ENCODE data around the gene C19orf67. TPM values are rescaled to one million over a fixed set of nuclear protein-coding genes. Genes with fewer than 3 reads are reported as not detected.

C19orf67 gene
- total and polyA plus RNA-seq, 2 donors from 2014 or later: not detected

DNA sequence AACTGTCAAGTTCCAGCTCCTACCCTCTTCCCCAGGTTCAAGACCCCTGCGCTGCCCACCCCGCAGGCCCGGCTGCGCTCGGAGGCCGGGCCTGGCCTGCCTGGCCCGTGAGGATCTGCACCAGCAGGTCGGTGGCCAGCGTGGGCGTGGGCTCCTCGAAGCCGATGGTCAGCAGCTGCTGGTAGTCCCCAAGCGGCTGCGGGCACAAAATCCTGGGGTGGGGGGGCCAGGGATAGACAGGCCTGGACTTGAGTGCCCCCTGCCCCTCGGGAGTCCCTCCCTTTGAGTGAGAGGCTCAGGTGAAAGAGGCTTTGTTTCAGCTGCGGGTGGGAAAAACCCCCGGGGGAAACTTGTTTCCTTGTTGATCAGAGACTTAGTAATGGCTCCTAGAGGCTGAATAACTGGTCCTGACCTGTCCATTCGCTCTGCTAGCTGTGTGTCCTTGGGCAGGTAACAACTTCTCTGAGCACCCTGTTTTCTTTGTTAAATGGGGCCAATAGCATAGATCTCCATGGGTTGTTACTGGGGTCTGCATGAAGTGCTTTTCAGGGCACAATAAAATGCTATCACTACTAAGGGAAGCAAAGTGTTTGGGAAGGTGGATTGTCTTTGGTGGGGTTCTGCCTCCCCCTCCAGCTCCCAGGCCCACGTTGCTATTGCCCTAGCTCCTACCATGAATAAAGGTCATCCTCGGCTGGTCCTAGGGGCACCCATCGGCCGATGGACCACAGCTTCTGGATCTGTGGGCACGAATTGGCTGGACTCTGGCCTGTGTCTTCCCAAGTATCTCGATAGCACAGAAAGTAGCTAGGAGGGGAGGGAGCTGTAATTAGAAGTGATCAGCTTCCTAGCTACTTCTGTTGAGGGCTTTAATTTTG lies 3.5 kb downstream of the C19orf67 start:
- Histone ChIP-seq H3K27me3 (ENCODE audit: control insufficient read depth, insufficient read depth, low read length) (no peaks in the 10 kb centered on the region), H3K27ac (ENCODE audit: low read depth in 2 of 2, low read length in 2 of 2) (peak overlapping the region; percentile 92 to 94), H3K36me3 (ENCODE audit: control insufficient read depth in 2 of 3, insufficient read depth in 3 of 3, low read length in 3 of 3) (no peaks in the 10 kb centered on the region), H3K4me3 (ENCODE audit: low read length in 3 of 3) (peak overlapping the region; percentile 68 to 85 (median 75)), H3K9me3 (ENCODE audit: control insufficient read depth in 2 of 3, insufficient read depth in 1 of 3, low read length in 3 of 3) (no peaks in the 10 kb centered on the region), H3K9ac (ENCODE audit: low read length in 3 of 3) (peak overlapping the region; percentile 0 to 90 (median 34)), H3K4me1 (ENCODE audit: control insufficient read depth in 2 of 3, insufficient read depth in 2 of 3, low read depth in 1 of 3, low read length in 3 of 3) (peaks cover 0 to 9% (median 4%) of the 10 kb centered on the region in 3 donors)
- intact Hi-C loops (cut with DNase I): no loop called here
- DNase-seq: peak in 2 of 5 donors; percentile 88 to 92
- no peak for FAIRE-seq
- TF ChIP-seq, protein P1, sequence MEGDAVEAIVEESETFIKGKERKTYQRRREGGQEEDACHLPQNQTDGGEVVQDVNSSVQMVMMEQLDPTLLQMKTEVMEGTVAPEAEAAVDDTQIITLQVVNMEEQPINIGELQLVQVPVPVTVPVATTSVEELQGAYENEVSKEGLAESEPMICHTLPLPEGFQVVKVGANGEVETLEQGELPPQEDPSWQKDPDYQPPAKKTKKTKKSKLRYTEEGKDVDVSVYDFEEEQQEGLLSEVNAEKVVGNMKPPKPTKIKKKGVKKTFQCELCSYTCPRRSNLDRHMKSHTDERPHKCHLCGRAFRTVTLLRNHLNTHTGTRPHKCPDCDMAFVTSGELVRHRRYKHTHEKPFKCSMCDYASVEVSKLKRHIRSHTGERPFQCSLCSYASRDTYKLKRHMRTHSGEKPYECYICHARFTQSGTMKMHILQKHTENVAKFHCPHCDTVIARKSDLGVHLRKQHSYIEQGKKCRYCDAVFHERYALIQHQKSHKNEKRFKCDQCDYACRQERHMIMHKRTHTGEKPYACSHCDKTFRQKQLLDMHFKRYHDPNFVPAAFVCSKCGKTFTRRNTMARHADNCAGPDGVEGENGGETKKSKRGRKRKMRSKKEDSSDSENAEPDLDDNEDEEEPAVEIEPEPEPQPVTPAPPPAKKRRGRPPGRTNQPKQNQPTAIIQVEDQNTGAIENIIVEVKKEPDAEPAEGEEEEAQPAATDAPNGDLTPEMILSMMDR (IDR thresholded peaks at IDR 0.05; ENCODE audit: borderline replicate concordance, extremely low read depth, insufficient read depth): no peak

GRCh38 chr19:14080887-14081796 lies 4.4 kb downstream of the C19orf67 start:
- intact Hi-C loops (cut with DNase I): no loop called here
- Histone ChIP-seq H3K9me3 (ENCODE audit: control insufficient read depth in 2 of 3, insufficient read depth in 1 of 3, low read length in 3 of 3) (no peaks in the 10 kb centered on the region), H3K4me3 (ENCODE audit: low read length in 3 of 3) (peak overlapping the region; percentile 75 to 88 (median 85)), H3K9ac (ENCODE audit: low read length in 3 of 3) (peak overlapping the region; percentile 79 to 95 (median 91)), H3K27ac (ENCODE audit: low read depth in 2 of 2, low read length in 2 of 2) (peak overlapping the region; percentile 92 to 94), H3K4me1 (ENCODE audit: control insufficient read depth in 2 of 3, insufficient read depth in 2 of 3, low read depth in 1 of 3, low read length in 3 of 3) (peaks cover 0 to 9% (median 4%) of the 10 kb centered on the region in 3 donors), H3K27me3 (ENCODE audit: control insufficient read depth, insufficient read depth, low read length) (no peaks in the 10 kb centered on the region), H3K36me3 (ENCODE audit: control insufficient read depth in 2 of 3, insufficient read depth in 3 of 3, low read length in 3 of 3) (no peaks in the 10 kb centered on the region)
- TF ChIP-seq, protein P1 (IDR thresholded peaks at IDR 0.05; ENCODE audit: borderline replicate concordance, extremely low read depth, insufficient read depth): no peak
- DNase-seq (peak; percentile 99 to 100 (median 100)), FAIRE-seq (peak; percentile 99)

DNA sequence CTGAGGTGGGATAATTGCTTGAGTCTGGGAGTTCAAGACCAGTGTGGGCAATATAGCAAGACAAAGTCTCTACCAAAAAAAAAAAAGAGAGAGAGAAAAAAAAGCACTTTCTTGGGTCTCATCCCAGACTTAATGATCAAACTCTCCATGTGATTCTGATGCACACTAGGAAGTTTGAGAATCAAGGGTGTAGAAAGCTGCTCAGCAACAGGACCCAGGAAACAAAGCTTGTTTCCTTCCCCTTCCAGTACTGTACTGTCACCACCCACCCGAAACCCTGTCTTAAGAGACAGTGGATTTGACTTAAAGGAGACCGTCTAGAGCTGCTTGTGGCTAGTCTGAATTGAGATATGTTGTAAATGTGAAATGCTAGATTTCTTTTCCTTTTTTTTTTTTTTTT lies 7.2 kb downstream of the C19orf67 start:
- Histone ChIP-seq H3K9ac (ENCODE audit: low read length in 3 of 3) (no peak overlapping the region), H3K27me3 (ENCODE audit: control insufficient read depth, insufficient read depth, low read length) (no peaks in the 10 kb centered on the region), H3K27ac (ENCODE audit: low read depth in 2 of 2, low read length in 2 of 2) (no peak overlapping the region), H3K9me3 (ENCODE audit: control insufficient read depth in 2 of 3, insufficient read depth in 1 of 3, low read length in 3 of 3) (no peaks in the 10 kb centered on the region), H3K36me3 (ENCODE audit: control insufficient read depth in 2 of 3, insufficient read depth in 3 of 3, low read length in 3 of 3) (no peaks in the 10 kb centered on the region), H3K4me3 (ENCODE audit: low read length in 3 of 3) (no peak overlapping the region), H3K4me1 (ENCODE audit: control insufficient read depth in 2 of 3, insufficient read depth in 2 of 3, low read depth in 1 of 3, low read length in 3 of 3) (peaks cover 2 to 14% (median 4%) of the 10 kb centered on the region in 3 donors)
- intact Hi-C loops (cut with DNase I): no loop called here
- DNase-seq: no peak
- FAIRE-seq: no peak
- TF ChIP-seq, protein P1 (IDR thresholded peaks at IDR 0.05; ENCODE audit: borderline replicate concordance, extremely low read depth, insufficient read depth): no peak
